ENCODE measurements around the gene POPDC3. TPM values are rescaled to one million over a fixed set of nuclear protein-coding genes. Genes with fewer than 3 reads are reported as not detected.

The POPDC3 gene
- total RNA-seq, 4 donors from 2014 or later = not detected

GRCh38 chr6:105215506-105215905 is 35.7 kb upstream of the POPDC3 start:
- no peak overlapping the region for H3K4me3 ChIP-seq (ENCODE audit: low read depth, poor library complexity, severe bottlenecking)
- WGBS, 2 donors = 70 to 79% methylated on average over 3 of the region's 3 CpGs
- no peak for DNase-seq (ENCODE audit: low spot score in 2 of 2)
- intact Hi-C loops (cut with DNase I; ENCODE audit: low total_unique reads) = no loop called here
- no peak for TF ChIP-seq POLR2A (IDR thresholded peaks at IDR 0.05)
- no peak for TF ChIP-seq CTCF (IDR thresholded peaks at IDR 0.05)

- intact Hi-C loops (cut with DNase I; ENCODE audit: low total_unique reads) = no loop called here
- no peak overlapping the region for H3K4me3 ChIP-seq (ENCODE audit: low read depth, poor library complexity, severe bottlenecking)
- TF ChIP-seq POLR2A (IDR thresholded peaks at IDR 0.05) = no peak
- TF ChIP-seq CTCF (IDR thresholded peaks at IDR 0.05) = no peak
- no peak for DNase-seq (ENCODE audit: low spot score in 2 of 2)
Observed at GRCh38 chr6:105214668-105215067, 34.9 kb upstream of the POPDC3 start.

GRCh38 chr6:105213272-105213671 is 33.5 kb upstream of the POPDC3 start:
- no peak for DNase-seq (ENCODE audit: low spot score in 2 of 2)
- intact Hi-C loops (cut with DNase I; ENCODE audit: low total_unique reads) = no loop called here
- TF ChIP-seq POLR2A (IDR thresholded peaks at IDR 0.05) (no peak), CTCF (IDR thresholded peaks at IDR 0.05) (no peak)
- no peak overlapping the region for H3K4me3 ChIP-seq (ENCODE audit: low read depth, poor library complexity, severe bottlenecking)

GRCh38 chr6:105212587-105212986 is 32.8 kb upstream of the POPDC3 start:
- DNase-seq (ENCODE audit: low spot score in 2 of 2) = no peak
- no peak overlapping the region for H3K4me3 ChIP-seq (ENCODE audit: low read depth, poor library complexity, severe bottlenecking)
- 82 to 86% methylated on average over 1 of the region's 1 CpG for WGBS, 2 donors
- TF ChIP-seq CTCF (IDR thresholded peaks at IDR 0.05) (no peak), POLR2A (IDR thresholded peaks at IDR 0.05) (no peak)
- intact Hi-C loops (cut with DNase I; ENCODE audit: low total_unique reads) = no loop called here

GRCh38 chr6:105211831-105212230 is 32.0 kb upstream of the POPDC3 start:
- no peak for DNase-seq (ENCODE audit: low spot score in 2 of 2)
- TF ChIP-seq CTCF (IDR thresholded peaks at IDR 0.05) = no peak
- no peak for TF ChIP-seq POLR2A (IDR thresholded peaks at IDR 0.05)
- WGBS, 2 donors = 79 to 88% methylated on average over 3 of the region's 3 CpGs
- intact Hi-C loops (cut with DNase I; ENCODE audit: low total_unique reads) = no loop called here
- no peak overlapping the region for H3K4me3 ChIP-seq (ENCODE audit: low read depth, poor library complexity, severe bottlenecking)

- DNase-seq (ENCODE audit: low spot score in 2 of 2) = no peak
- intact Hi-C loops (cut with DNase I; ENCODE audit: low total_unique reads) = no loop called here
- WGBS, 2 donors = 81 to 93% methylated on average over 1 of the region's 1 CpG
- TF ChIP-seq CTCF (IDR thresholded peaks at IDR 0.05) = no peak
- TF ChIP-seq POLR2A (IDR thresholded peaks at IDR 0.05) = no peak
- no peak overlapping the region for H3K4me3 ChIP-seq (ENCODE audit: low read depth, poor library complexity, severe bottlenecking)
Observed at GRCh38 chr6:105210932-105211531, 31.2 kb upstream of the POPDC3 start.

All from lower leg skin (tissue), 4 donors.